ENCODE measurements around the gene PSKH1. TPM values are rescaled to one million over a fixed set of nuclear protein-coding genes. Genes with fewer than 3 reads are reported as not detected.

PSKH1 gene
- polyA plus RNA-seq, 2 of the 4 experiments (the other 2 are of a cell fraction): 15.1 to 15.8 TPM

- DNase-seq (ENCODE audit: low read depth in 1 of 2, low spot score in 1 of 2) (peak; percentile 66 to 91), FAIRE-seq (no peak), ATAC-seq (peak; percentile 70 to 88)
- no peaks in the 10 kb centered on the region for H3K4me1 ChIP-seq
- H3K4me2 ChIP-seq: no peak overlapping the region
- 0 out of 2 replicates have a peak, but pooled peaks have one; percentile 14 for TF ChIP-seq HOXB5 (CRISPR knock-in tag; IDR thresholded peaks at IDR 0.05)
- no peak for TF ChIP-seq CBX2 (IDR thresholded peaks at IDR 0.05; ENCODE audit: borderline replicate concordance, low read depth)
- no peak for TF ChIP-seq NFE2L2 (conservative IDR thresholded peaks at IDR 0.05; ENCODE audit: low read length)
- TF ChIP-seq NPAS2 (CRISPR knock-in tag; IDR thresholded peaks at IDR 0.05; ENCODE audit: borderline replicate concordance): no peak
- TF ChIP-seq POLR2AphosphoS2 (conservative IDR thresholded peaks at IDR 0.05; ENCODE audit: low read length): no peak
- no peak for TF ChIP-seq HOXB13 (CRISPR knock-in tag; IDR thresholded peaks at IDR 0.05; ENCODE audit: low read depth)
- no peak for TF ChIP-seq ATOH8 (CRISPR knock-in tag; IDR thresholded peaks at IDR 0.05; ENCODE audit: low read depth)
- peak; percentile 78 for TF ChIP-seq SMC3 (IDR thresholded peaks at IDR 0.05)
- TF ChIP-seq MAX (IDR thresholded peaks at IDR 0.05): peak; percentile 22; the same call in 1 of the 2 replicates
- TF ChIP-seq CHD2 (IDR thresholded peaks at IDR 0.05; ENCODE audit: low read length, partially characterized antibody): no peak
- no peak for TF ChIP-seq MYC (IDR thresholded peaks at IDR 0.05; ENCODE audit: borderline replicate concordance, low read length)
- TF ChIP-seq RNF2 (IDR thresholded peaks at IDR 0.05; ENCODE audit: borderline replicate concordance, low read depth): no peak
- no peak for TF ChIP-seq HDAC2 (IDR thresholded peaks at IDR 0.05)
- TF ChIP-seq RAD21 (conservative IDR thresholded peaks at IDR 0.05 in 1 of 2, IDR thresholded peaks at IDR 0.05 in 1 of 2): peak; percentile 80 to 90
- TF ChIP-seq CHD4 (IDR thresholded peaks at IDR 0.05; ENCODE audit: borderline replicate concordance): no peak
- TF ChIP-seq JUN (IDR thresholded peaks at IDR 0.05): peak in 1 of 2 experiments; percentile 36; a peak in 1 of 5 replicates
- TF ChIP-seq RFX5 (IDR thresholded peaks at IDR 0.05): no peak
- no peak for TF ChIP-seq NR3C1 (IDR thresholded peaks at IDR 0.05)
- no peak for TF ChIP-seq CBX8 (IDR thresholded peaks at IDR 0.05)
- TF ChIP-seq EHF (CRISPR knock-in tag; IDR thresholded peaks at IDR 0.05): no peak
- TF ChIP-seq FOSL2 (IDR thresholded peaks at IDR 0.05): no peak
- no peak for TF ChIP-seq FOSL2 (CRISPR knock-in tag; IDR thresholded peaks at IDR 0.05)
- peak; percentile 87 for TF ChIP-seq CTCF (IDR thresholded peaks at IDR 0.05)
- no peak for TF ChIP-seq PBX3 (IDR thresholded peaks at IDR 0.05)
- no peak for TF ChIP-seq ESRRA (IDR thresholded peaks at IDR 0.05; ENCODE audit: borderline replicate concordance, low read length)
- H3K4me3 ChIP-seq: no peak overlapping the region
- ChIA-PET CTCF (interaction anchor here (0.6 to 22.2 kb wide), 37 partner anchors 8 to 438 kb away, joined by 3 to 370 read pairs (median 5); partner anchors contain the start of genes EDC4, LCAT, NRN1L and PSKH1), POLR2A (no interaction called here)
- H3K9me3 ChIP-seq: no peaks in the 10 kb centered on the region
- no peak overlapping the region for H3K27ac ChIP-seq
- WGBS (ENCODE audit: missing lambda C conversion rate): 36% methylated on average over 16 of the region's 16 CpGs
Measured at GRCh38 chr16:67928561-67929364, 35.7 kb downstream of the PSKH1 start.
